Measurements from ENCODE around the gene CABLES2.

CABLES2 gene

GRCh38 chr20:62407221-62407992 lies at the start of gene CABLES2:
TSS of gene CABLES2 (minus strand) at chr20:62407285. CDS start at chr20:62407276, 9 bp downstream.
- peak; percentile 75 for DNase-seq

- DNase-seq, result no peak
These were observed 48.8 kb upstream of the CABLES2 start for GRCh38 chr20:62455929-62456328.

- no peak for DNase-seq
These were observed 48.0 kb upstream of the CABLES2 start for GRCh38 chr20:62454904-62455636.

GRCh38 chr20:62453186-62453808 lies 46.2 kb upstream of the CABLES2 start:
- DNase-seq, result no peak

GRCh38 chr20:62452475-62453095 lies 45.5 kb upstream of the CABLES2 start:
- DNase-seq, result no peak

GRCh38 chr20:62451970-62452369 lies 44.9 kb upstream of the CABLES2 start:
- DNase-seq, result no peak

GRCh38 chr20:62451156-62451767 lies 44.2 kb upstream of the CABLES2 start:
- DNase-seq, result no peak

GRCh38 chr20:62449951-62450691 lies 43.0 kb upstream of the CABLES2 start:
- DNase-seq, result no peak

- no peak for DNase-seq
These were observed 41.7 kb upstream of the CABLES2 start for GRCh38 chr20:62448788-62449187.

GRCh38 chr20:62448038-62448437 lies 41.0 kb upstream of the CABLES2 start:
- no peak for DNase-seq

GRCh38 chr20:62446888-62447869 lies 40.1 kb upstream of the CABLES2 start:
- DNase-seq, result no peak

- DNase-seq, result no peak
These were observed 39.4 kb upstream of the CABLES2 start for GRCh38 chr20:62446481-62446880.

GRCh38 chr20:62445553-62446340 lies 38.7 kb upstream of the CABLES2 start:
- no peak for DNase-seq

GRCh38 chr20:62444286-62444685 lies 37.2 kb upstream of the CABLES2 start:
- DNase-seq, result no peak

- DNase-seq, result no peak
These were observed 35.0 kb upstream of the CABLES2 start for GRCh38 chr20:62441987-62442539.

- no peak for DNase-seq
These were observed 32.1 kb upstream of the CABLES2 start for GRCh38 chr20:62439218-62439617.

- peak; percentile 48 for DNase-seq
These were observed 30.8 kb upstream of the CABLES2 start for GRCh38 chr20:62437927-62438326.

- DNase-seq, result no peak
These were observed 30.4 kb upstream of the CABLES2 start for GRCh38 chr20:62437496-62437895.

- DNase-seq, result no peak
These were observed 29.6 kb upstream of the CABLES2 start for GRCh38 chr20:62436692-62437091.

Measured in NCI-H1694 treated with DMSO at 0.1 percent for 48 hours (cell line).